Measurements from ENCODE around the gene SCARF2.

- TF ChIP-seq CTCF (IDR thresholded peaks at IDR 0.05; ENCODE audit: low read depth, low read length) (no peak), POLR2A (IDR thresholded peaks at IDR 0.05; ENCODE audit: extremely low read depth, insufficient read length) (no peak), MAX (IDR thresholded peaks at IDR 0.05; ENCODE audit: low read depth, low read length) (no peak), MYC (IDR thresholded peaks at IDR 0.05; ENCODE audit: low read depth, low read length) (no peak)
Observed at GRCh38 chr22:20479612-20480196, 42.1 kb upstream of the SCARF2 start.
